Measurements from ENCODE around the gene HOTAIR.

Gene HOTAIR

GRCh38 chr12:53916788-53917655 lies 57.7 kb downstream of the HOTAIR start:
- Histone ChIP-seq H3K27me3 (replicated peaks; ENCODE audit: insufficient read depth, low read length) (no peaks in the 10 kb centered on the region), H4K20me1 (ENCODE audit: insufficient read depth, low read length) (no peaks in the 10 kb centered on the region), H3K79me2 (ENCODE audit: low read length) (no peaks in the 10 kb centered on the region), H2AFZ (ENCODE audit: low read length) (no peak overlapping the region), H3K9ac (ENCODE audit: low read length) (no peak overlapping the region), H3K4me2 (ENCODE audit: low read depth, low read length) (no peak overlapping the region), H3K9me2 (replicated peaks; ENCODE audit: insufficient read depth, low read length) (no peaks in the 10 kb centered on the region), H3K4me3 (ENCODE audit: low read length) (no peak overlapping the region), H3K4me1 (ENCODE audit: low read length) (no peaks in the 10 kb centered on the region), H3F3A (ENCODE audit: insufficient read depth, low read length) (no peaks in the 10 kb centered on the region), H3K9me3 (replicated peaks; ENCODE audit: insufficient read depth, low read length) (no peaks in the 10 kb centered on the region), H3K36me3 (replicated peaks; ENCODE audit: insufficient read depth, low read length) (no peaks in the 10 kb centered on the region), H3K27ac (ENCODE audit: low read length) (no peak overlapping the region)
- no peak for DNase-seq
- no peak for TF ChIP-seq CTCF (IDR thresholded peaks at IDR 0.05; ENCODE audit: low read length)
- TF ChIP-seq EZH2phosphoT487 (IDR thresholded peaks at IDR 0.05; ENCODE audit: low read length) = no peak
- no peak for TF ChIP-seq EZH2 (optimal IDR thresholded peaks at IDR 0.05; ENCODE audit: low read depth, low read length)

Data from MM.1S (cell line).